DMS153 treated with DMSO at 0.1 percent for 48 hours (cell line): Measurements from ENCODE around the gene RLN2.

Experiments
- DNase-seq: peaks from one replicate; lab custom pipeline; 2025; ENCODE audit not compliant: unreplicated experiment; lab: John Stamatoyannopoulos, UW

The RLN2 gene

DNA sequence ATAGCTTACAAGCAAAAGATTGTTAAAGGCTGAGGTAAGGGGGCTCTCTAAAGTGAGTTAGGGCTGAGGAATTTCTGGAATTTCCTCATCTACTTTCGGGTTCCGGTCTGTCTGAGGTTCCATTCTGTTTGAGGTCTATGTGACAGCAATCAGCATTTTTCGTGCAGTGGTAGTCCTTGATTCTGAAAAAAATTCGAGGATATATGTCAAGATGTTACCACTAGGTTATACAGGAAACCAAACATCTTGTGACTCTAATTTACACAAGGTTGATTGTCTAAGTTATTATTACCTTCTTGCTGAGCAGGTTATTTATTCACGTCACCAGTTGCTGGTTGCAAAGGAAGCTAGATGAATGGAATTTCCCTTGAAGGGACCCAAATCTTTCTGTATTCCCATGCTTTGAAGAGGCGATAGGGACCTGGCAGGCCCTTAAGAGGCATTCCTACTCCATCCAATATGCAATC is 35.2 kb downstream of the RLN2 start:
- DNase-seq: no peak

DNA sequence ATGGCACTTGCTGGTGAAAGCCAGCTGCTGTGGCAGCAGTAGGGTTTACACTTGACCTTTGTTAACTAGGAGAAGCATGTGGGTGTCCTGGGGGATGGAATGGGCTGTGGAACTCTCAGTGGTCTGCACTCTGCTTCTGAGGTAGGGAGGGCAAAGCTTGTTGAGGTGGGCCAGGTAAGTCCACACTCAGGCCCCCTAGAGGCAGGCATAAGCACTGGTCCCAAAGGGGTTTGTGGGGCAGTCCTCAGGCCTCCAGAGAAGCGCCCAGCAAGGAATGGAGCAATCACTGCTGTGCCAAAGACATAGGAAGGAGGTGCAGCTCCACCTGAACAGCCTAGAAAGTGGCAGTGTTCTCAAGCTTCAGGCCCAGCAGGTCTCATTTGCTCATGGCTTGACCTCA is 38.6 kb downstream of the RLN2 start:
- DNase-seq: no peak

DNA sequence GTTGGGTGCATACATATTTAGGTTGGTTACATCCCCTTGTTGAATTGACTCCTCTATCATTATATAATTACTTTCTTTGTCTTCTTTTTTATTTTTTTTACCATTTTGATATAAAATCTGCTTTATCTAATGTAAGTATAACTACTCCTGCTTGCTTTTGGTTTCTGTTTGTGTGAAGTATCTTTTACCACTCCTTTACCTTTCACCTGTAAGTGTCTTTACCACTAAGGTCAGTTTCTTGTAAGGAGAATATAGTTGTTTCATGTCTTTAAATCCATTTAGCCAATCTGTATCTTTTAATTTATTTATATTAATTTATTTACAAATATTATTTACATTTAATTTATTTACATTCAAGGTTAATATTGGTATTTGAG is 40.3 kb downstream of the RLN2 start:
- DNase-seq: no peak

DNA sequence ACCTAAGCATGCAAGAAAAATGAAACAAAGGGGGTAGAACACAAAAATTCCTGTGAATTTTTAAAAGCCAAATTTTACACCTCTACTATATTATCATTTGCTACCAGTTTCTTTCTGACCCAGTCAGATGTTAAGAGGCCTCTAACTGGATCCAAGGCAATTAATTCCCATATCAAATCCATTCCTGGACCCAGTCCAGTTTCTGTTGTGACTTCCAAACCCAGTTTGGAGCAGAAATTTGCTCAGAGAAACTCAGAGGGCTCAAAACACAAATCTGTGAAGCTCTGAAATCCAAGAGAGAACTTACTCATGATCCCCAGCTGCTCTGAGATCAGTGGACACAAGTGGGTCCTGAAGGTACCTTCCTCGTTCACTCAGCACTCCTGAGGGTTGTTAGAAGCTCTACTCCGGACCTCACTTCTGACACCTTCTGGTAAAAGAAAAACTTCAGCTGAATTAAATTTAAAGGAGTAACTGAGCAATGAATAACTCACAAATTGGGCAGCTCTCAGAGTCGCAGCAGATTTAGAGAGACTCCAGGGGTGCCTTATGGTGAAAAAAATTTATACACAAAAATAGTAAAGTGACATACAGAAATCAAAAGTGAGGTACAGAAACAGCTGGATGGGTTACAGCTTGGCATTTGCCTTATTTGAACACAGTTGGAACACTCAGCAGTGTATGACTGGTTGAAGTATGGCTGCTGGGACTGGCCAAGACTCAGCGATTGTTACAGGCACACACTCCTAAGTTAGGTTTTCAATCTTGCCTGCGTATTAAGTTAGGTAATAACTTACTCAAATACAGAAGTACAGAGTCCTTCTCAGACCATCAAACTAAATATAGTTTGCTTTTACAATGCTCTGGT is 40.9 kb downstream of the RLN2 start:
- DNase-seq: no peak
